Neural cell (in vitro differentiated cells): ENCODE data around the gene SNTA1. TPM values are rescaled to one million over a fixed set of nuclear protein-coding genes. Genes with fewer than 3 reads are reported as not detected.

Experiments
- H2AFZ ChIP-seq: fragments of 200-600, 300-800 bp; sonication (generic), shearing (Covaris generic); 2 replicates; pipeline ENCODE4 v1.6.0; 2014; ENCODE audit warnings: low read depth, mild to moderate bottlenecking, antibody characterized with exemption, low read length, moderate library complexity
- H3F3A ChIP-seq: fragments of 200-600 bp; shearing (Covaris generic); 2 replicates; pipeline ENCODE4 v1.6.1; 2016; ENCODE audit warnings: mild to moderate bottlenecking, moderate library complexity, mixed read lengths, antibody characterized with exemption, low read length; ENCODE audit not compliant: insufficient read depth, poor library complexity, severe bottlenecking
- H3K27ac ChIP-seq: fragments of 200-600, 300-800 bp; sonication (generic), shearing (Covaris generic); 2 replicates; pipeline ENCODE4 v1.5.1; 2014; ENCODE audit warnings: mild to moderate bottlenecking, low read length, moderate library complexity
- H3K27me3 ChIP-seq: fragments of 300-800, 200-600 bp; sonication (generic), shearing (Covaris generic); 2 replicates; pipeline ENCODE4 v1.6.0; 2014; ENCODE audit warnings: mild to moderate bottlenecking, low read depth, low read length, moderate library complexity; ENCODE audit not compliant: insufficient read depth
- H3K36me3 ChIP-seq: fragments of 300-800, 200-600 bp; sonication (generic), shearing (Covaris generic); 2 replicates; pipeline ENCODE4 v1.5.1; 2014; ENCODE audit warnings: mild to moderate bottlenecking, antibody characterized with exemption, low read length, moderate library complexity; ENCODE audit not compliant: insufficient read depth
- H3K4me2 ChIP-seq: fragments of 300-800, 200-600 bp; sonication (generic), shearing (Covaris generic); 2 replicates; pipeline ENCODE4 v1.6.0; 2014; ENCODE audit warnings: mild to moderate bottlenecking, low read length
- H3K4me3 ChIP-seq: fragments of 300-800, 200-600 bp; sonication (generic), shearing (Covaris generic); 2 replicates; pipeline ENCODE4 v1.5.1; 2014; ENCODE audit warnings: mild to moderate bottlenecking, low read length, moderate library complexity
- H3K79me2 ChIP-seq: fragments of 200-600 bp; shearing (Covaris generic); replicated peaks from 2 replicates; pipeline ENCODE4 v1.6.0; 2014; ENCODE audit warnings: mild to moderate bottlenecking, low read length, moderate library complexity; ENCODE audit not compliant: insufficient read depth
- H3K9ac ChIP-seq: fragments of 300-800, 200-600 bp; sonication (generic), shearing (Covaris generic); 2 replicates; pipeline ENCODE4 v1.6.1; 2016; ENCODE audit warnings: mild to moderate bottlenecking, low read length, mixed read lengths
- H3K9me2 ChIP-seq: fragments of 200-600 bp; shearing (Covaris generic); 2 replicates; pipeline ENCODE4 v1.6.1; 2016; ENCODE audit warnings: mild to moderate bottlenecking, low read length, mixed read lengths; ENCODE audit not compliant: insufficient read depth
- H3K9me3 ChIP-seq: fragments of 200-600, 300-800 bp; sonication (generic), shearing (Covaris generic); 2 replicates; pipeline ENCODE4 v1.6.1; 2016; ENCODE audit warnings: mild to moderate bottlenecking, mixed run types, low read length, moderate library complexity, mixed read lengths
- H4K20me1 ChIP-seq: fragments of 200-600 bp; shearing (Covaris generic); 2 replicates; pipeline ENCODE4 v1.6.1; 2016; ENCODE audit warnings: mild to moderate bottlenecking, mixed run types; ENCODE audit not compliant: insufficient read depth
- EP300 ChIP-seq: fragments of 450-650 bp; conservative IDR thresholded peaks from 2 replicates; pipeline ENCODE4 v1.6.1; 2014; ENCODE audit warnings: antibody characterized with exemption, mild to moderate bottlenecking, moderate library complexity; ENCODE audit not compliant: poor library complexity, severe bottlenecking
- EZH2 ChIP-seq: fragments of 200-600, 300-800 bp; shearing (Covaris generic), sonication (generic); IDR thresholded peaks from 2 replicates; pipeline ENCODE4 v1.6.1; 2014; ENCODE audit warnings: antibody characterized with exemption, low read length, borderline replicate concordance, mild to moderate bottlenecking; ENCODE audit not compliant: insufficient read depth, poor library complexity, severe bottlenecking
- MXI1 ChIP-seq: fragments of 450-650 bp; conservative IDR thresholded peaks from 2 replicates; pipeline ENCODE4 v1.6.1; 2014; ENCODE audit warnings: antibody characterized with exemption, mild to moderate bottlenecking; ENCODE audit not compliant: poor library complexity, severe bottlenecking
- POLR2AphosphoS5 ChIP-seq: IDR thresholded peaks from 2 replicates; pipeline ENCODE4 v1.6.1; 2012
- RAD21 ChIP-seq: fragments of 450-650 bp; conservative IDR thresholded peaks from 2 replicates; pipeline ENCODE4 v1.6.1; 2014; ENCODE audit warnings: antibody characterized with exemption, mild to moderate bottlenecking, moderate library complexity
- SMC3 ChIP-seq: fragments of 450-650 bp; conservative IDR thresholded peaks from 2 replicates; pipeline ENCODE4 v1.6.1; 2014; ENCODE audit warnings: antibody characterized with exemption, mild to moderate bottlenecking, moderate library complexity; ENCODE audit not compliant: poor library complexity
- TAF1 ChIP-seq: IDR thresholded peaks from 2 replicates; pipeline ENCODE4 v1.6.1; 2012; ENCODE audit warnings: low read depth
- polyA plus RNA-seq: library from polyadenylated mRNA; depleted of rRNA; stranded (reverse); fragments of >200 nt; gene quantifications from 2 replicates; pipeline ENCODE4 v1.2.3, GENCODE V29; 2014
- TF ChIP-seq, protein P1 (sequence below): fragments of 450-650 bp; IDR thresholded peaks from 2 replicates; pipeline ENCODE4 v1.5.1; 2014; ENCODE audit warnings: antibody characterized with exemption, mild to moderate bottlenecking, moderate library complexity; ENCODE audit not compliant: poor library complexity, severe bottlenecking
- TF ChIP-seq, protein P2 (sequence below): IDR thresholded peaks from 2 replicates; pipeline ENCODE4 v1.6.1; 2012; ENCODE audit warnings: borderline replicate concordance

Gene SNTA1
- polyA plus RNA-seq, 1 donor from 2014 or later: 7.2 TPM

- H3K4me2 ChIP-seq: no peak overlapping the region
- no peaks in the 10 kb centered on the region for H3K9me3 ChIP-seq
- no peak overlapping the region for H3K27ac ChIP-seq
- H3K79me2 ChIP-seq: no peaks in the 10 kb centered on the region
- TF ChIP-seq POLR2AphosphoS5: no peak
- TF ChIP-seq, protein P1, sequence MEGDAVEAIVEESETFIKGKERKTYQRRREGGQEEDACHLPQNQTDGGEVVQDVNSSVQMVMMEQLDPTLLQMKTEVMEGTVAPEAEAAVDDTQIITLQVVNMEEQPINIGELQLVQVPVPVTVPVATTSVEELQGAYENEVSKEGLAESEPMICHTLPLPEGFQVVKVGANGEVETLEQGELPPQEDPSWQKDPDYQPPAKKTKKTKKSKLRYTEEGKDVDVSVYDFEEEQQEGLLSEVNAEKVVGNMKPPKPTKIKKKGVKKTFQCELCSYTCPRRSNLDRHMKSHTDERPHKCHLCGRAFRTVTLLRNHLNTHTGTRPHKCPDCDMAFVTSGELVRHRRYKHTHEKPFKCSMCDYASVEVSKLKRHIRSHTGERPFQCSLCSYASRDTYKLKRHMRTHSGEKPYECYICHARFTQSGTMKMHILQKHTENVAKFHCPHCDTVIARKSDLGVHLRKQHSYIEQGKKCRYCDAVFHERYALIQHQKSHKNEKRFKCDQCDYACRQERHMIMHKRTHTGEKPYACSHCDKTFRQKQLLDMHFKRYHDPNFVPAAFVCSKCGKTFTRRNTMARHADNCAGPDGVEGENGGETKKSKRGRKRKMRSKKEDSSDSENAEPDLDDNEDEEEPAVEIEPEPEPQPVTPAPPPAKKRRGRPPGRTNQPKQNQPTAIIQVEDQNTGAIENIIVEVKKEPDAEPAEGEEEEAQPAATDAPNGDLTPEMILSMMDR: no peak
- TF ChIP-seq TAF1: no peak
- TF ChIP-seq EZH2: no peak
- TF ChIP-seq MXI1: no peak
- no peak for TF ChIP-seq SMC3
- no peak for TF ChIP-seq EP300
- TF ChIP-seq RAD21: no peak
- TF ChIP-seq, protein P2, sequence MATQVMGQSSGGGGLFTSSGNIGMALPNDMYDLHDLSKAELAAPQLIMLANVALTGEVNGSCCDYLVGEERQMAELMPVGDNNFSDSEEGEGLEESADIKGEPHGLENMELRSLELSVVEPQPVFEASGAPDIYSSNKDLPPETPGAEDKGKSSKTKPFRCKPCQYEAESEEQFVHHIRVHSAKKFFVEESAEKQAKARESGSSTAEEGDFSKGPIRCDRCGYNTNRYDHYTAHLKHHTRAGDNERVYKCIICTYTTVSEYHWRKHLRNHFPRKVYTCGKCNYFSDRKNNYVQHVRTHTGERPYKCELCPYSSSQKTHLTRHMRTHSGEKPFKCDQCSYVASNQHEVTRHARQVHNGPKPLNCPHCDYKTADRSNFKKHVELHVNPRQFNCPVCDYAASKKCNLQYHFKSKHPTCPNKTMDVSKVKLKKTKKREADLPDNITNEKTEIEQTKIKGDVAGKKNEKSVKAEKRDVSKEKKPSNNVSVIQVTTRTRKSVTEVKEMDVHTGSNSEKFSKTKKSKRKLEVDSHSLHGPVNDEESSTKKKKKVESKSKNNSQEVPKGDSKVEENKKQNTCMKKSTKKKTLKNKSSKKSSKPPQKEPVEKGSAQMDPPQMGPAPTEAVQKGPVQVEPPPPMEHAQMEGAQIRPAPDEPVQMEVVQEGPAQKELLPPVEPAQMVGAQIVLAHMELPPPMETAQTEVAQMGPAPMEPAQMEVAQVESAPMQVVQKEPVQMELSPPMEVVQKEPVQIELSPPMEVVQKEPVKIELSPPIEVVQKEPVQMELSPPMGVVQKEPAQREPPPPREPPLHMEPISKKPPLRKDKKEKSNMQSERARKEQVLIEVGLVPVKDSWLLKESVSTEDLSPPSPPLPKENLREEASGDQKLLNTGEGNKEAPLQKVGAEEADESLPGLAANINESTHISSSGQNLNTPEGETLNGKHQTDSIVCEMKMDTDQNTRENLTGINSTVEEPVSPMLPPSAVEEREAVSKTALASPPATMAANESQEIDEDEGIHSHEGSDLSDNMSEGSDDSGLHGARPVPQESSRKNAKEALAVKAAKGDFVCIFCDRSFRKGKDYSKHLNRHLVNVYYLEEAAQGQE: no peak
- no peak overlapping the region for H2AFZ ChIP-seq
- H3K9ac ChIP-seq: no peak overlapping the region
- no peaks in the 10 kb centered on the region for H3K27me3 ChIP-seq
- H3F3A ChIP-seq: no peaks in the 10 kb centered on the region
- H4K20me1 ChIP-seq: no peaks in the 10 kb centered on the region
- no peaks in the 10 kb centered on the region for H3K36me3 ChIP-seq
- H3K9me2 ChIP-seq: no peaks in the 10 kb centered on the region
- no peak overlapping the region for H3K4me3 ChIP-seq
Measured at GRCh38 chr20:33408313-33408712, 35.2 kb downstream of the SNTA1 start.

DNA sequence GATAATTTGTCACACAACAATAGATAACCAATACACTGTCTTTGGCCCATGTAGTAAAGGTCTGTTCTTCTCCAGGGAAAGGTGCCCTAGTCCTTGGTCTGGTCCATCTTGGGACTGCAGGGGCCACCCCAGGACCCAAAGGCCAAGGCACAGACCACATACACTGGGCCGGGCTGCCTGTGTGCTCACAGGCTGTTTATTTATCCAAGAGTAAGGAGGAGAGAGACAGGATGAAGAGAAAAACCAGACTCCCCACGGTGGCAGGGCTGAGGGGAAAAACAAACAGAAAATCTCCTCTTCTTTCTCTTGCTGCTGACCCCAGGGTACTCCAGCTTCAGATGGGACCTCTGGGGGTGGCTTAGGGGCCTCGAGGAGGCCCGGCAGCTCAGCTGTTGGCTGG lies 35.8 kb downstream of the SNTA1 start:
- Histone ChIP-seq H3K4me3 (no peak overlapping the region), H3K79me2 (no peaks in the 10 kb centered on the region), H3K9me2 (no peaks in the 10 kb centered on the region), H3K36me3 (no peaks in the 10 kb centered on the region), H2AFZ (no peak overlapping the region), H3K9me3 (no peaks in the 10 kb centered on the region), H3K9ac (no peak overlapping the region), H3K4me2 (no peak overlapping the region), H3F3A (no peaks in the 10 kb centered on the region), H4K20me1 (no peaks in the 10 kb centered on the region), H3K27ac (no peak overlapping the region), H3K27me3 (no peaks in the 10 kb centered on the region)
- no peak for TF ChIP-seq SMC3

- Histone ChIP-seq H3K27ac (no peak overlapping the region), H3K9ac (no peak overlapping the region), H2AFZ (no peak overlapping the region), H3K9me2 (no peaks in the 10 kb centered on the region), H3F3A (no peaks in the 10 kb centered on the region), H4K20me1 (no peaks in the 10 kb centered on the region), H3K79me2 (peaks cover under 1% of the 10 kb centered on the region), H3K36me3 (no peaks in the 10 kb centered on the region), H3K4me2 (no peak overlapping the region), H3K27me3 (no peaks in the 10 kb centered on the region), H3K9me3 (no peaks in the 10 kb centered on the region), H3K4me3 (no peak overlapping the region)
- TF ChIP-seq EZH2 (no peak), RAD21 (no peak), MXI1 (no peak), TAF1 (no peak), SMC3 (no peak), EP300 (no peak), POLR2AphosphoS5 (no peak)
- TF ChIP-seq, protein P1: no peak
- TF ChIP-seq, protein P2: no peak
Measured at GRCh38 chr20:33407251-33407650, 36.3 kb downstream of the SNTA1 start.
